22Rv1 (cell line): ENCODE results near the gene USP53.
"Not testable (repeated sequence)": the region's sequence is repeated elsewhere in the genome, so short reads cannot be mapped to it uniquely, and the experiment has no call there.

Source experiments
- H3K27ac ChIP-seq: fragments of 450-650 bp; 2 replicates; pipeline ENCODE4 v1.5.1; 2017
- ZFX ChIP-seq: fragments of 450-650 bp; IDR thresholded peaks from 2 replicates; pipeline ENCODE4 v1.6.1; 2017; ENCODE audit warnings: antibody characterized with exemption, borderline replicate concordance
- TF ChIP-seq, protein P1 (sequence below): fragments of 450-650 bp; IDR thresholded peaks from 2 replicates; pipeline ENCODE4 v1.5.1; 2017; ENCODE audit warnings: mild to moderate bottlenecking

Gene USP53

DNA sequence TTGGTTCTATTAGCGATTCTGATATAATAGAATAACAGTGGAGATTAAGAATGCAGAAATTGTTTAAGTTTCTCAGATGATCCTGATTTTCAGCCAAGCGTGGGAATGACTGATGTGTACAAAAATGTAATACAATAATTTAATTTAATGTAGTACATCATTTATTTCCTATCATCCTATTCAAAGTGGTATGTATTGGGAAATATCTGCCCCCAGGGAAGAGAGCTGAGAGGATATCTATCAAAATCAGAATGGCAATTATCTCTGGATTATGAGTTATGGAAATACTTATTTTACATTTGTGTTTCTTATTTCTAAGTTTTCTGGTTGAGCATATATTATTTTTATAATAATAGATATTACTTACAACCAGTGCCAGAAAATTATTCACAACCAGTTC, 105.5 kb downstream of the USP53 start:
- TF ChIP-seq, protein P1, sequence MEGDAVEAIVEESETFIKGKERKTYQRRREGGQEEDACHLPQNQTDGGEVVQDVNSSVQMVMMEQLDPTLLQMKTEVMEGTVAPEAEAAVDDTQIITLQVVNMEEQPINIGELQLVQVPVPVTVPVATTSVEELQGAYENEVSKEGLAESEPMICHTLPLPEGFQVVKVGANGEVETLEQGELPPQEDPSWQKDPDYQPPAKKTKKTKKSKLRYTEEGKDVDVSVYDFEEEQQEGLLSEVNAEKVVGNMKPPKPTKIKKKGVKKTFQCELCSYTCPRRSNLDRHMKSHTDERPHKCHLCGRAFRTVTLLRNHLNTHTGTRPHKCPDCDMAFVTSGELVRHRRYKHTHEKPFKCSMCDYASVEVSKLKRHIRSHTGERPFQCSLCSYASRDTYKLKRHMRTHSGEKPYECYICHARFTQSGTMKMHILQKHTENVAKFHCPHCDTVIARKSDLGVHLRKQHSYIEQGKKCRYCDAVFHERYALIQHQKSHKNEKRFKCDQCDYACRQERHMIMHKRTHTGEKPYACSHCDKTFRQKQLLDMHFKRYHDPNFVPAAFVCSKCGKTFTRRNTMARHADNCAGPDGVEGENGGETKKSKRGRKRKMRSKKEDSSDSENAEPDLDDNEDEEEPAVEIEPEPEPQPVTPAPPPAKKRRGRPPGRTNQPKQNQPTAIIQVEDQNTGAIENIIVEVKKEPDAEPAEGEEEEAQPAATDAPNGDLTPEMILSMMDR, result no peak
- no peak for TF ChIP-seq ZFX

DNA sequence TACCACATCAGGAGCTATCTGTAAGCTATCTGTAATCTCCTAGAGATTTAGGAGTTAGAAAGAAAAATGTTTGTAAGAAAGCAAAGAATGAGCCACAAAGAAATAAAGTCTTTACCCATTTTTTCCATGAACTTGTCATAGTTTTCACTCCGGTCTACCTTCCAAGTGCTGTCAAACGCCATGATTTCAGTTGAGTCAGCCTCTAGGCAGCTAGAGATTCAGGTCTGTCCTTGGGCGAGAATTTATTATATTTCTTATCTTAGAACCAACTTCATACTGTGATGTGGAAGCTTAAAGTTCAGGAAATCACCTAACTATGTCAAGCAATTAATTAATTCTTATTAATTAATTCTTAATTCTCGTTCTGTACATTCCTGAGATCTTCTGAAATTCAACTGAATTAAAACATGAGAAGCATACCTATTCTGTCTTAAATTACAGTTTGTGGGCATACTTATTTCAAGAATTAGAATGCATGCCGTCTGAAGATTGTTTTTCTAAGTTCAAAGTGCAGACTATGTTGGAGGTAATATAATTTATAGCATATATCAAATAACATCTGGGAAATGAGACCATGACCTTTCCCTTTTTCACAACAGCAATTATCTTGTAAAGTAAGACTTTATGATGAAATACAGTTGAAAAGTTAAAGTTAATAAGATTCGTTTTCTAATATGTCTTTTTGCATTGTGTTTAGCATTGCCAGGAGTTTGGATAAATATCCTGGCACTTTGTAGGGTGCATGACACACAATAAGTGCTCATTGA, 109.6 kb downstream of the USP53 start, which contains the start of gene FABP2:
TSS of gene FABP2 (minus strand) at position 218 of the 767 bp plus-strand sequence. CDS start at position 182, 36 bp downstream.
- no peak within 1 kb of the TSS for H3K27ac ChIP-seq
- no peak for TF ChIP-seq ZFX
- TF ChIP-seq, protein P1, result no peak

More for the DNA sequence above, 105.5 kb downstream of the USP53 start:
- no peak overlapping the region for H3K27ac ChIP-seq

DNA sequence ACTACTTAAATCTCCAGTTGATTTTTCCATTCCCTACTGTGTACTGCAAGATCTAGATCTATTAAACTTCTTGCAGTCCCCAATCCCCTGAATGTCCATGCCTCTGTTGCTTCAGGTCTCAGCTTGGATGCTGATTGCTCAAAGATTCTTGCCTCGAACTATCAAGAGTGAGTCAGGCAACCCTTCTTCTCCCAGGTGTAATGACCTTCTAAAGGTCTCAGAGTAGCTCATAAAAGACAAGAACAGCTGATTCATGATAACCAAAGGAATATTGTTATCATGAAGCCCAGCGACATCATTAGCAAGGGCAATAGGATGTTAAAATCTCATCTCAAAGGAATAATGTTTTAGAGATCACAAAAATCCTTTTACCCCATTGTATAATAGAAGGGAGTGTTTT, 116.2 kb downstream of the USP53 start:
- TF ChIP-seq, protein P1, result no peak
- no peak for TF ChIP-seq ZFX
- no peak overlapping the region for H3K27ac ChIP-seq

DNA sequence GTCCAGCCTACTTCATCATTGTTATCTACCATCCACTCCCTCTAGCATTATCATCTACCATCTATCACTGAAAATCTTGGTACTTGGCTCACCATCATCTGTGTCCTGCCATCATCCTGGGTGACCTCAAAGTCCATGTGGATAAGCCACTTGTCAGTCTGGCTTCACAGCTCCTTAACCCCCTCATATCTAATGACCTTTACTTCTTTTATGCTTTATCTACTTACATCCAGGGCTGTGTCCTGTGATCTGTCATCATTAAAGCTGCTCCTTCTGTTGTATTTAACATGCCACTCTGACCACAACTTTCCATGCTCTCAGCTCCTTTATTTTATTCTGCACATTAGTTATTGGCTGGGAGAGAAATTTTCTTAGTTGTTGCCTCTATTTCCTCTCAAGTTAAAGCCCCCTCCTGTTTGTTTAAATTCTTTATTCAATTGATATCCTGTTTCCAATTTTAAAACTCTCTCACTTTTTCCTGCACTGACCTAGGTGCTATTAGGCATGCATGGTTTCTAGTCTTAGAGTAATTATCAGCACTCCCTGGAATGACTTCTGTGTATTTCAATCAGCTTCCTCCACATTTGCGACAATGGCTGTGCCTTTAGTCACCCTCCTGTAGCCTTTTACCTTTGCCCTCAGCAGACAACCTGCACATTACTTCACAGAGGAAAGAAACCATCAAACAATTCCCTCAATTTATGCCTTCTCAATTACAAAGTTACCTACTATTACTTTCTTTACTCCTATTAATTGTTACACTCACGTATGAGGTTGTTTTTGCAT, 117.5 kb downstream of the USP53 start:
- H3K27ac ChIP-seq, result no peak overlapping the region
- TF ChIP-seq, protein P1, result no peak
- no peak for TF ChIP-seq ZFX

DNA sequence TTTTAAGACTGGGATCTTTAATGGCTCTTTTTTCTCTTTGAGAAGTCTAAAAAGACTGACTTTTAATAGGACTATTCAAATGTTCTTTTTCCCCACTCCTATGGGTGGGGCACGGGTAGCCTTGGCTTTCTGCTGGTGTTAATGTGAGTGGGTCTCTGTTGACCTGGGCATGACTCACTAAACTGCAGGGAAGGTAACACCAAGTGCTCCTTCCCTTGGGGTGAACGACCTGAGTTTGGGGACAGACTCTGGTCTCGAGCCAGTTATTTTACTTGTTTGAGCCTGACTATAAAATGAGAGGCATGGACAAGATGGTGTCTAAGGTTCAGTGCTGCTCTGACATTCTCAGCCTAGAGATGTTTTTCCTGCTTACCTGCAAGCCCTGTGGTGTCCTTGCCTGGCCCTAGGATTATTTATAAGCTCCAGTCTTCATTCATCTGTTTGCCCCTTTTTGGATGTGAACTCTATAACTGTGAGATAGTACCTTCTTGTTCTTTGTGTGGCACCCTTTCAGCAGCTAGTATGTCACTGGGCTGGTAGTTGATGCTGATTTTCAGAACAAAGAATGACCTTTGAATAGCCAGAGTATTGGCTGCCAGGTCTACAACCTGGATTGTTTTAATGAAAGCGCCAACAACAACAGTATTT, 123.9 kb downstream of the USP53 start:
- H3K27ac ChIP-seq, result not testable (repeated sequence)

DNA sequence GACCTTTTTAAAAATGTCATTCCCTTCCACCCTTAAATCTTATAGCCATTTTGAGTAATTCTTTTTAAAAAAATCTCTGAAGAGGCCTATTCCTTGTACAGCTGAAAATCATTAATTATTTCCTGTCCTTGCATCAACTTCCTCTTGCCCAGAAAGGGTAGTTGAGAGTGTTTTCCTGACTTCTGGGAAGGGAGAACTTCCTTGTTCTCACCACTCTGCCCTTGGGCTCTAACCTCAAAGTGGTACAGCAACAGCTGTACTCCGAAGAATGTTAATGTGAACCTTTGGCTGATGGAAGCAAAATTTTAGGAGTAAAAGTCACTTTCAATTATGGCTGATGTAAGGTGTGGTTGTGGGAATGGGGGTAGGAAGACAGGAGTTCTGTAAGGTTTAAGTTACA, 124.5 kb downstream of the USP53 start:
- no peak overlapping the region for H3K27ac ChIP-seq
- TF ChIP-seq, protein P1, result no peak
- TF ChIP-seq ZFX, result no peak

DNA sequence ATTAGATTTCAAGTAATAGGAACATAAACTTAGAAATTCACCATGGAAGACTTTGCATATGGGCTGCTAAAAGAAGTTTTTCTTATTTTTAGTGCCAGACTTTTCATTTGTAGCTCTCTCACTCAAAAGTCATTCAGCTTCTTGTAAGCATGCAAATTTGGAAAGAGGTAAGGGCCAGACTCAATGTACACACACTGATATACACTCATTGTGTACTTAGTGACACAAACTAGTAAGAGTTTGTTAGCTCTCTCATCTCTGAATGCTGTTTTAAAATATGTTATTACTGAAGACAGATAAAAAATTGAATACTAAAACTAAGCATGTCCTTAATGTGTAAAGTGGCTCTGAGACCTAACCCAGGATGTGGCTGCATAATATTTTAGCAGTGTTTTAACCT, 127.4 kb downstream of the USP53 start:
- not testable (repeated sequence) for H3K27ac ChIP-seq

DNA sequence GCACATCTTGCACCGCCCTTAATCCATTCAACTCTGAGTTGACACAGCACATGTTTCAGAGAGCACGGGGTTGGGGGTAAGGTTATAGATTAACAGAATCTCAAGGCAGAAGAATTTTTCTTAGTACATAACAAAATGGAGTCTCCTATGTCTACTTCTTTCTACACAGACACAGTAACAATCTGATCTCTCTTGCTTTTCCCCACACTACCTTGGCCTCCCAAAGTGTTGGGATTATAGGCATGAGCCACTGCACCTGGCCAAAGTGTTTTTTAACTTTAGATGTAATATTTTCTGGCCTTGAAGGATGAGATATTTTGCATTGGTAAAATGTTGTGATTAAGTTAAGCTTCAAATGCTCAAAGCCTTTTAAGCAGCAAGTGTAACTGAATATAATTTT, 130.8 kb downstream of the USP53 start:
- not testable (repeated sequence) for H3K27ac ChIP-seq
